Articular chondrocyte of knee joint (primary cell): ENCODE measurements around the gene STXBP4. TPM values are rescaled to one million over a fixed set of nuclear protein-coding genes. Genes with fewer than 3 reads are reported as not detected.

ENCODE experiments used
- small RNA-seq: library from RNA; depleted of rRNA; stranded (forward); fragments of <200 nt; gene quantifications from one replicate; pipeline ENCODE3, GENCODE V24; 2012
- total RNA-seq: library from RNA; depleted of rRNA; stranded (reverse); fragments of >200 nt; gene quantifications from 2 replicates; pipeline ENCODE4 v1.2.3, GENCODE V29; 2012

The STXBP4 gene, protein sequence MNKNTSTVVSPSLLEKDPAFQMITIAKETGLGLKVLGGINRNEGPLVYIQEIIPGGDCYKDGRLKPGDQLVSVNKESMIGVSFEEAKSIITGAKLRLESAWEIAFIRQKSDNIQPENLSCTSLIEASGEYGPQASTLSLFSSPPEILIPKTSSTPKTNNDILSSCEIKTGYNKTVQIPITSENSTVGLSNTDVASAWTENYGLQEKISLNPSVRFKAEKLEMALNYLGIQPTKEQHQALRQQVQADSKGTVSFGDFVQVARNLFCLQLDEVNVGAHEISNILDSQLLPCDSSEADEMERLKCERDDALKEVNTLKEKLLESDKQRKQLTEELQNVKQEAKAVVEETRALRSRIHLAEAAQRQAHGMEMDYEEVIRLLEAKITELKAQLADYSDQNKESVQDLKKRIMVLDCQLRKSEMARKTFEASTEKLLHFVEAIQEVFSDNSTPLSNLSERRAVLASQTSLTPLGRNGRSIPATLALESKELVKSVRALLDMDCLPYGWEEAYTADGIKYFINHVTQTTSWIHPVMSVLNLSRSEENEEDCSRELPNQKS
- 20.3 and 38.3 TPM in 2 replicates for total RNA-seq

DNA sequence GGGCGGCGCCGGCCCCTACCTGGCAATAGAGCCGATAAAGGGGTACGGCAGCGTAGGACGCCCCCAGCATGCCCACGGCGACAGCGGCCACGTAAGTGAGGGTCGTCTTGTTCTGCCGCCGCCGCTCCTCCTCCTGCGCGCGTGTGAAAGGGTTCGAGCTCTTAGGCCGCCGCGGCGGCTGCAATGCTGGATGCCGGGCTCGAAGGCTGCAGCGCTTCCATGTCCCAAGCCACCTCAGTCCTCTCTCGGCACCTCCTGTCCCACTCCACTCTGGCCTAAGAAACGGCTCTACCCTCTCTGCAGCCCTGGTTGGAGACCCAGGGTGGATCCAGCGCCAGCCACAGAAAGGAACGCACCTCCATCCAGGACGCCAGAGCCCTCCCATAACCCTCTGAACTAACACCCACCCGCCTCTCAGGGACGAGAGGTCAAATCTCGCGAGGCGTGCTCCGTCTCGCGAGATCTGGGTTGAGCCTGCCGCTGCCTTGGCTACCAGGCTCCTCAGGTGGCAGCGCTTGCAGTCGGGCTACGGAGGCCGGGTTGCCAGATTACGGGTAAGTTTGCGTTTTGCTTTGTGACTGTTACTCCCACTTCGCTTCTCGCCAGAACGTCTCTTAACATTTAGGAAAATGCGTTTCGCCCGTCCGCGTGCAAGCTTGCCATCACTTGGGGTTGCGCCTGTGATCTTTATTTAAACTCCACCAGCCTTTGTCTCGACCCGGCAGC, at the start of gene STXBP4, which contains the start of gene COX11:
STXBP4 (plus strand) TSS at position 504 of the 726 bp plus-strand sequence. CDS start 17,455 bp downstream, outside the sequence.
COX11 (minus strand) TSS at position 393 of the 726 bp plus-strand sequence; CDS start at position 385, 8 bp downstream.

Small RNA genes lying within 50 kb of the gene (small RNA-seq; reads per million reads assigned to genes)
- gene AC007485.1: not detected

Other genes with a start within 250 kb of the STXBP4 start
- gene TOM1L1, start 67.9 kb upstream of the STXBP4 start, total RNA-seq: 22.7 and 24.6 TPM in 2 replicates
- gene COX11, start 111 bp upstream of the STXBP4 start, total RNA-seq: 30.7 and 48.2 TPM in 2 replicates